Lung microvascular endothelial cell (primary cell): ENCODE data around the gene SH3RF3. TPM values are rescaled to one million over a fixed set of nuclear protein-coding genes. Genes with fewer than 3 reads are reported as not detected.

Source experiments
- DNase-seq, 2 donors: peaks; one replicate each; pipeline versions ENCODE4 v3.0.0 to v3.0.0-alpha.2; 2010; ENCODE audit warnings: low read depth in 2 of 2
- total RNA-seq: library from RNA; depleted of rRNA; stranded (reverse); fragments of >200 nt; gene quantifications from 2 replicates; pipeline ENCODE4 v1.2.1, GENCODE V29; 2014

SH3RF3 gene
- total RNA-seq, 1 donor from 2014 or later: 7.3 TPM

DNA sequence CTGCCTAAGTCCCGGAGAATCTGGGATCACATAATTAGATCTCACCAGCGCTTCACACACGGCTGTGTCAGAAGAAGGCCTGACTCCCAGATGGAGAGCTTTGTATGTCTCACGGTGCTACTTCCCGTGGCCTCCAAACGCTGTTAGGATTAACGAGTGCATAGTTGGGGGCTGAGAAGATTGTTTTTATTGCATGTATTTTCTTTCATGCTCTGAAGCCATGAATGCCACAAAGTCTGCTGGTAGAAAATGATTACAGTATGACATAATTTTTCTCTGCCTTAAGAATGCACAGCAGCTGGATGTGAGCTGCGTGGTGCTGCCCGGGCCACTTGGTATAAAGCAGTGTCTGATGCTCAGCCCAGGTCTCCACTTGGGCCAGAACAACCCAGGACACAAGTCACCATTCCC, 318.3 kb downstream of the SH3RF3 start:
- DNase-seq: peak in 1 of 2 donors; percentile 64

DNA sequence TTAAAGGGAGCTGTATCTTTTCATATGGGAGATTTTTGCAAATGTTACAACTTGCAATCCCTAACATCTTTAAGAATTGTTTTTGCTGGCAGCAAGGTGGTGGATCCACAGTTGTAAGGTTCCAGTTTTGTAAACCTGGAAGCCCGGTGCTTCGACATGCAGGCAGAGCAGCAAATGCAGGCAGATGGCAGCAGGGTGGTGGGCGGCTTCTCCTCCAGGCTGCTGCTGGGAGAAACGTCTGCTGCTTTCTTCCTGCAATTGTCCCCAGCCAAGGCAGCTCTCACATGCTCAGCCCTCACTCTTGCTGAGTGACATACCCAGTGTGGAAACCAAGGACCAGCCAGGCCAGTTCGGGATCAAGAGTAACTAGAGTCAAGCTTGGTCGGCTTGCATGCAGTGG, 318.8 kb downstream of the SH3RF3 start:
- peak in 1 of 2 donors; percentile 29 for DNase-seq

DNA sequence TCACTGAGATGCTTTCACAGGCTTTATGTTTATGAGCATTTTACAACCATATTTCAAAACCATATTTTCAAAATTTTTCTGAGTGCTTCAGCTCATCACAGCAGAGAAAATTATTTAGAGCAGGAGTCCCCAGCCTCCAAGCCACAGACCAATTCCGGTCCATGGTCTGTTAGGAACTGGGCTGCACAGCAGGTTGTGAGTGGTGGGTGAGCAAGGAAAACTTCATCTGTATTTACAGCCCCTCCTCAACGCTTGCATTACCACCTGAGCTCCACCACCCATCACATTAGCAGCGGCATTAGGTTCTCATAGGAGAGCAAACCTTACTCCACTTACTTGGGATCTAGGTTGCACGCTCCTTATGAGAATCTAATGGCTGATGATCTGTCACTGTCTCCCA, 319.2 kb downstream of the SH3RF3 start:
- DNase-seq: no peak

DNA sequence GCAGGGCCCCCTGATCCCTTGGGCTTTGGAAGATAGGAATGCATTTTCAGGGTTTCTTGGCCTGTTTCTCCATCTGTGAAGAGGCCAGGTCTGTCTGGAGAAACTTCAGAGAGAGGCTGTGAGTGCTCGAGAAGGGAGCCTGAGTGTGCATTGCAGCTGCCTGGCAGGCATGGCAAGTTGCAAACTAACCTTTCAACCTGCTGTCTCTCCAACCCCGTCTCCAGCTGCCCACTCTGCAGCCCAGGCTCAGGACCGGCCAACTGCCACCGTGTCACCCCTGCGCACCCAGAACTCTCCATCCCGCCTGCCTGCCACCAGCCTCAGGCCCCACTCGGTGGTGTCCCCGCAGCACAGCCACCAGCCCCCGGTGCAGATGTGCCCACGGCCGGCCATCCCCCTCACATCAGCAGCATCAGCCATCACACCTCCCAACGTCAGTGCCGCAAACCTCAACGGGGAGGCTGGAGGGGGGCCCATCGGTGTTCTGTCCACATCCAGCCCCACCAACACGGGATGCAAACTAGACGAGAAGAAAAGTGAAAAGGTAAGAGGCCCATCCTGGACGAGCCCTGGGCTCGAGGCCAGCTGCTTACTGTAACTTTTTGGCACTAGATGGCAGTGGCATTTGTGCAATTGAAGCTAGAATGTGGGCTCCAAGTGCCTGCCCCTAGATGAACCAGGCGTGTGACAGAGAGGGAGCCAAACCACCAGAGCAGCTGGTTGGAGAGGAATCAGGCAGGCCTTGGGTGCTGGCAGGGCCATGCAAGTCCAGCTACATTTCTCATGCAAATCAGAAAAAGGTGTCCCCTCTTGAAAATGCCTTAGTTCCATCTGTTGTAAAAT, 320.2 kb downstream of the SH3RF3 start:
- DNase-seq: no peak

DNA sequence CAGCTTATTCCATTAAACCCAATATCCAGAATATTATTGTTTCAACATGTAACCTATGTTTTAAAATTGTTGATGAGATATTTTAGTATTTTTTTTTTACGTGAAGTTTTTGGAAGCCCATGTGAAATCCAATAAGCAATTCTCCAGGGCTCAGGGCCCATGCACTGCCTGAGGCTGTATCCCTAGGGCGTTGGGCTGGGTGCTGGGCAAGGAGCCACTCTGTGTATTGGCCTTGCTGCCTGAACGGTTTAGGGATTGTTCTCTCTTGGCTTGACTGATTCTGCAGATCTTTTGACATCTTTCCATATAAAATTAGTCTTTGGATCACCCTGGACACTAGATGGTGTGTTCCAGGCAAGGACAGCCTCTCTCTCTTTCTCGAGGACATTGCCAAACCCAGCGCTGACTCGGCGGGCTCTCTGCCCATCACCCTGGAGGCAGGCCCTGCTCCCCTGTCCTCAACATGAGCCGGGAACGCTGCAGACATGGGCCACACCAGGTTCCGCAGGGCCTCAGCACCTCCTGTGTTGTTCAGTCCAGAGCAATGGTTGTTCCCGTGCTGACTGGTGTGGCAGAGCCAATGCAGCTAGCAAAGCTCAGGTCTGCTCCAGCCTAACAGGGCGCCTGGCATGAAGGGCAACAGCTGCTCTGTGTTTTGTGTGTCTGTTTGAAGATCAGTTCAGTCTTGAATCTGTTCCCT, 321.7 kb downstream of the SH3RF3 start:
- no peak for DNase-seq

DNA sequence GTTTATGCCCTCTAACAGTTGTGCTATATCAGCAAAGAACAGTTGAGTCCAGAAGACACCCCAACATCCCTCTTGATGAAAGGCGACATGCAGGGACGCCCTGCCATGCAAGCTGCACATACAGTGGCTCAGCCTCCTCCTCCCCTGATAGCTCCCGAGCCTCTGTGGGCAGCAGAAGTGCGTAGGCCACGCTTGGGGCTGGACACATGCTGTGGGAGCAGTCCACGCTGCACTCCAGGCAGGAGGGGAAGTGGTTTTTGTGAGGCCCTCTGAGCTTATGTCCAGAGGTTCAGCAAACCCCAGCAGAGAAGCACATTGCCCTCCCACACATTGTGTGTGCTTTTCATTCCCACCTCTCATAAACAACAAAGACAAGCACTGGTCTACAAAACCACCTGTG, 322.7 kb downstream of the SH3RF3 start:
- no peak for DNase-seq

DNA sequence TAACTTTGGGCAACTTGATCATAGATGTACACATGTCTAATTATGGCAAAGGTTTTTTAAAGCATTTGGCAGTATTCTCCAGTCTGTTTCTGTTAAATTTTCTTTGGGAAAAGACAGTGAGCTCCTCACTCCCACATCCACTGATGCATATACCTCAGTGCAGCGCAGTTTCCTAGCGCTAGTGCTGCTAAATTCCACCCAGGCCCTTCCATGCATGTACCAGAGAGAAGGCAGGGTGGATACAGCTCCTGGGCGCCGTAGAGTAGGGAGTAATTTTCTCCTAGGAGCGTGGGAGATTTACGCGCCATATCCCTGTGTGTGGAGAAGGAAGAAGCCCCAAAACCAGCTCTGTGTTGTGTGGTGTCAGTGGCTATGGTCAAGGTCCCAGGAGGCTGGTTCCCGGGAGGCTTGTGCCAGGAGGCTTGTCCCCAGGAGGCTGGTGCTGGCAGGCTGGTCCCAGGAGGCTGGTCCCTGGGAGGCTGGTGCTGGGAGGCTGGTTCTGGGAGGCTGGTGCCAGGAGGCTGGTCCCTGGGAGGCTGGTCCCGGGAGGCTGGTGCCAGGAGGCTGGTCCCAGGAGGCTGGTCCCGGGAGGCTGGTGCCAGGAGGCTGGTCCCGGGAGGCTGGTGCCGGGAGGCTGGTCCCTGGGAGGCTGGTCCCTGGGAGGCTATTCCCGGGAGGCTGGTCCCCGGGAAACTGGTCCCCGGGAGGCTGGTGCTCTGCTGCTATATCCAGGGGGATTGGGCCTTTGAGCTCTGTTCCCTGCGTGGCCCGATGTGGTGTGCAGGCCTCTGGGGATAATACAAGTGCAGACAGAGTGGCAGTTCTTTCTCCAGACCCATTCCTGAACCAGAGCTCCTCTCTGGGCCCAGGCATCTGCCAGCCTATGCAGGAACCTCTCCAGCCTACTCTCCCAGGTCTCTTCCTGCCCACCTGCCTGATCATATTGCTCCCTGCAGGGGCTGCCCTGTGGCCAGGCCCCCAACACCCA, 323.6 kb downstream of the SH3RF3 start:
- no peak for DNase-seq

DNA sequence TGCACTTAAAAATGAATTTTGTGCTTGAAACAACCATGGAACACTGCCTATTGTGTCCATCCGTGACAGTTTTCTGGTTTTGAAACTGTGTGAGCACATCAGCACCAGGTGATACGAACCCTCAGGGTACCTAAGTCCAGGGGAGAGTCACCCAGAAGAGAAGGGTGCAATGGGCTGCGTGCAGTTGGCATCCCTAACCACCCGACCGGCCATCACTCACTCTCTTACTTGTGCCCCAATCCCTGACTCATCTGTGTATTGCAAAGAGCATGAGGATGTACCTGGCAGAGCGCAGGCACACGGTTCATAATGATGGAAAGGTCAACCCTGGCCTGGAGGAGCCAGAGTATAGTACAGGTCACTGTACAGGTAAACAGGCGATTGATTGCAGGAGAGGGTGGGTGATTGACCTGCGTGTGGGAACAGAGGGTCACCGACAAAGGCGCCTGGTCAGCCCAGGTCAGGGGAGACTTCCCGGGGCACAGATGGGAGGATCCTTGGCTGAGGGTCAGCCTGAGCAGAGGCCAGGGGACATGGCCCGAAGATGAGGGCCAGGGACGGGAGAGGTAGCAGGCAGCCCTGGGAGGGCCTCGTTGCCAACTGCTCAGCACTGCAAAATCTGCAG, 324.5 kb downstream of the SH3RF3 start:
- no peak for DNase-seq

DNA sequence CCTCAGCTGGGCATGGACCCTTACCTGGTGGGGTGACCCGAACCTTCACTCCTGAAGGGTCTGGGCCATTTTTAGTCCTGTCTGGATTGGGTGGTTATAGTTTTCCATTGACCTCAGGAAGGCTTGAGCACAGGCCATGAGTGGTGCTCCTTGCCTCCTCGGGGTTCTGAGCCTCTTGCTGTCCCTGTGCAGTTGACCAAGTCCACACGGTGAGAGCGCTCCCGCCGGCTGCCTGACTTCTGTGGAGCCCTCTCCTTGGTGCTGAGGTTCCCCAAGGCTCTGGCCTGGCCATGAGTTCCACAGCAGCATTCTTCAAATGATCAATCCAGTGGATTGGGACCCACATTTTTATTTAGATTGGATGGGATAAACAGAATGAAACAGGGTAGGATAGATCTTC, 325.3 kb downstream of the SH3RF3 start:
- no peak for DNase-seq

DNA sequence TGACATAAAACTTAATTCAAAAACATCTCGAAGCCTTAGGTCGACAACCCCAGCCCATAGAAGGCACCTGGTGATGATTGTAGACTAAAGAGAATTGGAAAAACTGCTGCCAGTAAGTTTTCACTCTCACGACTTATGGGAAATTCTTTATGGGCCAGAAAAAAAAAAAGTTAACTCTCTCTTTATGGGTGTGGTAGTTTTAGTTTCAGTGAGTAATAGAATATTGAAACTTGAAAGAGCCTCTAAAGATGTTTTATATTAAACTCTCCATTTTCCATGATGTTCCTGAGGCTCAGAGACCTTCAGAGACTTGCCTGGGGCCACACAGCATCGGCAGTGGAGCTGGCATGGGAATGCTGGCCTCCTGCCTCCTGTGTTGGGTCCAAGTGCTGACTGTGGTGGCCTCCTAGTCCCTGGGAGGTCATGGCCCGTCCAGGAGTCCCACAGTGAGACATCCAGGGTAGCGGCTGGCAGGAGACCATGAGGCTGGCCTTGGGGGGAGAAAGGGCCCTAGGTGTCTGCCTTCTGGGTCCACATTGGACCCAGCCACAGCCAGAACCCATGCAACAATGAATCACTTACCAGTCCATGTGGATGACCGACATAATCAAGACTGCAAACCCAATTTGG, 325.9 kb downstream of the SH3RF3 start:
- no peak for DNase-seq

DNA sequence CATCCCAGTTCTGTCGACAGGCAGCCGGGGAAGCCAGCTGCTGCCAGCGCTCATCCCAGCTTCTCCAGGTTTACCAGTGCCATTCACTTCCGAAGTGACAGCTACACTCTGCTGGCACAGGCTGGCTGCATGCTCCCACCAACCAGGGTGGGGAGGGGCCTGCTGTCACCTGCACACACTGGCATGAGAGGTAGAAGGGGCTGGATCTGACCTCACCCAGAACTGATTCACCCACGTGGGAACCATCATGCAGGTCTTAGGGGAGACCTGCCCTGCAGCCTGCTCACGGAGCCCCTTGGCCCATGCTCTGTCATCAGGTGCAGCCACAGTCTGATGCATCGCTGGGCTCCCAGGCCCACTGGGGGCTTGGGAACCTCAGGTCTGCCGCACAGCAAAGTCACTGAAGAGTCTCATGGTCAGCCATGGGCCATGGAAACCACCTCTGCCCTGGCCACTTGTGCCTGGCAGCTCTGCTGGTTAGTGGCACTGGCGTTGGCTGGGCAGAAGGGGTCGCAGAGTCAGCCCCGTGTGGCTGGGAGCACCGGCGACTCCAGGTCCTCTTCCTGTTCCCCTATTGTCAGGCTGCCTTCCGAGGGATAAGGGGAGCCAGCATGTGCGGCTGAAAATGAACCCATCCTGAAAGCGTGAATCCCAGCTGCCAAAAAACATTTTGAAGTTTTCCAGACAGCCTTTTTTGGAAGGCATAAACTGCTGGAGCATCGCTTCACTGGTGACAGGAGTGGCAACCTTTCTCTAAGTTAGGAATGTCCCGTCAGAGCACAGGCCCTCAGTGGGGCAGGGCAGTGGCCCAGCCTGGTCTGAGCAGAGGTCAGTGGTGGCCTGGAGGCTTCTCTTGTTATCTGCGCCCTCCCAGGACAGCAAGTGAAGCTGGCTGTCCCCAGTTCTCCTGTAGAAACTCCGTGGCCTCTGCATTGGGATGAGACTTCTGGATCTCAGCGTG, 327.0 kb downstream of the SH3RF3 start:
- no peak for DNase-seq

DNA sequence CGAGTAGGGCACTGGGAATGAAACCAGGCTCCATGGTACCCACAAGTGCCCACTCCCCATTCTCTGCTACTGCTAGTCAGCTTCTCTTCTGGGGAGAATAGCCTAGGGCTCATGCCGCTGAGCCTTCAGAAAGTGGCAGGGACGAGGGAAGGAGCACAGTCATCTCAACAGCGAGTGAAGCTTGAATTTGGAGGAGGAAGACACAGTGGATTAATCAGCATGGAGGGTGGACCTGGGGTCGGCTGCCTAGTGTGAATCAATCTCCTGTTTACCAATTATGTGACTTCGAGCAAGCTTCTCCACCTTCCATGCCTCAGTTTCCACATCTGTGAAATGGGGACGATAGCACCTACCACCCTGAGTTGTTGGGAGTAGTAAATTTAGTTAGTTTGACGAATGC, 327.8 kb downstream of the SH3RF3 start:
- no peak for DNase-seq

DNA sequence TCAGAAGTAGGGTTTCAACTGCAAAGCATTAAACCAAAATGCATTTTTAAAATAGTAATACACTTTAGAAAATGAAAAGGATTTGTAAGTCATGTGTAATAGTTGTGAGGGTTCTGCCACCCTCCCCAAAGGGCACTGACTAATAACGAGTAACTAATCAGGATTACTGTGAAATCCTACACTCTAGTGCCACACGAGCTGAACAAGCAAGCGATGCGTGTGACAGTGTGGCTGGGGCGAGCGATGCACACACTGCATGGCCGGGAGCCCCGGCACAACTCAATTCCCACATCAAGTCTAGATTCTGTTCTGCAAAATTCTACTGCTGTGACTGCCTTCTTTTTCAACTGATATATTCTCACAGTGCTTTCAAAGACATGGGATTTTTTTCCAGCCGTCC, 328.4 kb downstream of the SH3RF3 start:
- DNase-seq: no peak

DNA sequence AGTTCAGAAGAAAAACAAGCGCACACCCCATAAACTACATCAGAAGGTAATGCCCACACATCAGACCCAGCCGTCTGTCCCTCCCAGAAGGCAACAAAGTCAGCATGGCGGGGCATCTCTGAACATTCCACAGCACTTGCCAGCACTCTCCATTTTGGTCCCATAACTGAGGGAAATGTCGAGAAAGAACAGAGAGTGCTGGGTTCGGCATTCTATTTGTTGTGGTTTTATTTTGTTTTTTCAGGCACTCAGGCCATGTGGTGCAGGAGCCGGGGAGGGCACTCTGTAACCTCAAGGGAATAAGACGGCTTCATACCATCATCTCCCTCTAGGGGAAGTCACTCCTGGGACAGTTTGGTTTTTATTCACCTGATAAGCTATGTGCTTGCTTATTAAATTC, 328.8 kb downstream of the SH3RF3 start:
- DNase-seq: no peak

DNA sequence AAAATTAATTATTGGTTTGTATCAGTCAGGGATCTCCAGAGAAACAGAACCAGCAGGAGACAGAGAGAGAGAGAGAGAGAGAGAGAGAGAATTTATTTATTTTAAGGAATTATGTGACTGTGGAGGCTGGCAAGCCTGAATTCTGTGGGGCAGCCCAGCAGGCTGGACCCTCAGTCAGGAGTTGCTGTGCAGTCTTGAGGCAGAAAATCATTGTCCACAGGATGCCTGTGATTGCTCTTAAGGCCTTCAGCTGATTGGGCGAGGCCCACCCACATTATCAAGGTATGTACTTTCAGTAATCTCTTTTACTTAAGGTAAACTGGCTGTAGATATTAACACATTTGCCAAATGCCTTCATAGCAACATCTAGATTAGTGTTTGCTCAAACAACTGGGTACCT, 329.5 kb downstream of the SH3RF3 start:
- DNase-seq: no peak

DNA sequence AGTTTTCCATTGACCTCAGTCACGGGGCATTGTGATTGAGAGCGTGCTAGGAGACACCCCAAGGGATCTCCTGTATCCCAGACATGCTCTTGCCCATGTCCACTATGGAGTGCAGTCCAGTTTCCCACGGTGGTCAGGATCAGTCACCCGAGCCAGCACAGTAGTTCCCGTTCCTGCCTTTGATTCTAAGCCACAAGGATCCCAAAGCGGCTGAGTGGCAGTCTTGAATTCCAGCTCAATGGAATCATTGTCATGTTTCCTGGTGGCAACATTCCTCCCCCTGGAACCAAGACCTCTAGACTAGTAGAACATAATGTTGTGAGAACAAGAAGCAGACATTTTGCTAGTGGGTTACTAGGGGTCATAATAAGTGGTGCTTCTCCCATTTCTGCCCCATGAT, 330.5 kb downstream of the SH3RF3 start:
- DNase-seq: no peak

DNA sequence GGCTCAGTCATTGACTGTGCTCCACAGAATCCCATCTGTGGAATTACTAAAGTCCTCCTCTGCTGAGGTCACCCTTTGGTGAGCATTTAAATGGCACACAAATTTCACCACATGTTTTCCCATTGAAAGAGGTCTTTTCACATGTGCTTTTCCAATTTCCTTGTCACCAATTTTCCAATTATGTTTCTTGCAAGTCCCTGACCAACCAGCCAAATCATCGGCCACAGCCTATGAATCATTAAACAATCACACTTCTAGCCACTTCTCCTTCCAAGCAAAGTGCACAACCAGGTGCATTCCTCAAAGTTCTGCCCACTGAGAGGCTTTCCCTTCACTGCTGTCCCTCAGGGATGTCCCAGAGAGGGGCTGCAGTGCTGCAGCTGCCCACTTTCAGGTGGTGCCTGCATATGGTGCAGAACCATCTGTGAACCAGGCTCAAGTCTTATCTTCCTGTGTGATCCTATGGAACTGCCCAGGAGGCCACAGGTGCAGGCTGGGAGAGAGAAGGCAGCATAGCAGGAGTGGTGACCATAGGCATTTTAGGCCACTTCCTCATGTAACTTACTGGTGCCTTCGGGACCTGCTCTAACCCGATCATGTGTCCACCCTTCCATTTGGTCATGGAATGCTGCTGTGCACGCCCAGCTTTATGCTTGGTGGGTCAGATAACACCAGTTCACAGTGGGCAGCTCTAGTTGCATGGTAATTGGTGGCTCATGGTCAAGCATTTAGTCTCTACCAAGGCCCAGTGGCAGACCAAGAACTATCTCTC, 331.7 kb downstream of the SH3RF3 start:
- no peak for DNase-seq

DNA sequence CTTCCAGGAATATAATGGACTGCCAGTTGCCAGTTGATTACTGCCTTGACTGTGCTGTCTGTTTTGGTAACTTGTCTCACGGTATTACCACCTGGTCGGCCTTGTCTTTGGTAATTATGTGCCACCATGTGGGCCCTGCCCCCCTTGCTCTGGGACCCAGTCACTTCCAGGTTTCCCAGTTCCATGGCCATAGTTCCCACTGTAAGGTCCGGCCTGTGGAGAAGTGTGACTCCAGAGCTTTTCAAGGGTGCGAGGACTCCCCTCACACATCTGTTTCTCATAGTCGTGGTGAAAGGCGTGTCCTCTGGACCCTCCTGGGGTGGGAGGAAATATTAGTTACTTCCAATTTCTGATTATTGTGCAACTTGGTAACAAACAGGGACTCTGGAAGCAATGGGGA, 334.2 kb downstream of the SH3RF3 start:
- DNase-seq: no peak

DNA sequence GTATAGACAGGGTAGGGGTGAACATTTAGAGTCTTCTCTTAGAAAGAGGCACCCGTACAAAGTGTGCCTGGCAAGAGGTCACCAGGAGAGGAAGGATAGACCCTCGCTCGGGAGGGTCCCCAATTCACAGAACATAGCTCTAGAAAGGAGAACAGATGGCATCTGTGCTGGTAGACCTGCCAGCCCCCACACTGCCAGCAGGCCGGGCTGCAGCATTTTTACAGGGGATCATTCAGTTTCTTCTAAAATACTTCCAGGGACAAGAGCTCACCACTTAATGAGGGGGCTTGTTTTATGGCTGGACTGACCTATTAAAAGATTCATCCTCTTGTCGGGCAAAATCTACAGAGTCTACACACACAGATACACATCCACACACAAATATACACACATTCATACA, 334.9 kb downstream of the SH3RF3 start:
- DNase-seq: no peak
